HG03442 (cell line): Measurements from ENCODE around the gene CCDC74A.
"Not testable (repeated sequence)": the region's sequence is repeated elsewhere in the genome, so short reads cannot be mapped to it uniquely, and the experiment has no call there.

Experiments used
- ATAC-seq: cut with Tn5 transposase; IDR thresholded peaks from one replicate; pipeline ENCODE4 v1.9.1; 2021; ENCODE audit warnings: mild to moderate bottlenecking, moderate library complexity; ENCODE audit not compliant: unreplicated experiment

CCDC74A gene

DNA sequence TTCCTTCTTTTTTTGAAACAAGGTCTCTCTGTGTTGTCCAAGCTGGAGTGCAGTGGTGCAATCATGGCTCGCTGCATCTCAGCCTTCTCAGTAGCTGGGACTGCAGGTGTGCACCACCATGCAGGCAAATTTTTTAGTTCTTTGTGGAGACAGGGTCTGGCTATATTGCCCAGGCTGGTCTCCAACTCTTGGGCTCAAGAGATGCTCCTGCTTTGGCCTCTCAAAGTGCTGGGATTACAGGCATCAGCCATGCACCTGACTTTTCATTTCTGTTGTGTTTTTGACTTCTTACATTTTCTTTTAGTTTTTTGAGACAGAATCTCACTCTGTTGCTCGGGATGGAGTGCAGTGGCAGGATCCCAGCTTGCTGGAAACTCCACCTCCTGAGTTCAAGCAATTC, 2.4 kb upstream of the CCDC74A start:
- not testable (repeated sequence) for ATAC-seq

DNA sequence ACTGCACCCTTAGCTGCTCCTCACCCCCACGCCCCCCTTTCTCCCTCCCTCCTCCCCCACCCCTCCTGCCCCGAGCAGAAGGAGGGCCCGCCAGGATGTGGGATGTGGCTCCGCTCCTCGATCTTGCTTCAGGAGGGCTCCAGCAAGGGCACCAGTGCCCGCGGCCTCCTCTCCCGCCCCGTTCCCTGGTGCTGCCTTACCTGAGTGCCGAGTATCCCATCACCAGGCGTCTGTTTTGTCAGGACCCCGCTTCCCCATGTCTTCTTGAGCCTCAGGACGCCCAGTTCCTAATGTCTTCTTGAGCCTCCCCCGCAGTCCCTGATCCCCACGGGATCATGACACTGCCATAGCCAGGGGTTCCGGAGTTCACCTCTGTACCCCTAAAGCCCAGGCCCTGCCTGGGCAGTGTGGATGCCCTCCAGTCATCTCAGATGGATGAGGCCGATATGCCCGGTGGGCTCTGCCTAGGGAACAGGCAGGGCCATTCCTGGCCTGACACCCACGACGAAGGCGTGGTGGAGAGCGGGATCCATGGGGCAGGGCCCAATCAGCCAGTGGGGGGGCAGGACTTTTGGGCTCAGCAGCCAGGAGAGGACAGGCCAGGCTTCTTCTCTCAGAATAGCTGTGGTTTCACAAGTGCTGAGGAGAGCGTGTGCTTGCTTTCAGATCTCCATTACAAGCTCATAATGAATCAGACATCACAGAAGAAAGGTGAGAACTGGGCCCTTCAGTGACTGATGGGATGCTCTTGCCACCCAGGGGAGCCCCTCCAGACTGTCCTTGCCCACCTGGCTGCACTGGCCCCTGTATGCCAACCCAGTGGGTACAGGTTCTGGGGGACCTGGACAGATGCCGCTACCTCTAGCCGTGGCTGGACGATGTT, 1.5 kb downstream of the CCDC74A start:
- peak; percentile 67 for ATAC-seq

- not testable (repeated sequence) for ATAC-seq
These were observed 2.3 kb downstream of the CCDC74A start for GRCh38 chr2:131529864-131530445.

- not testable (repeated sequence) for ATAC-seq
These were observed 3.1 kb downstream of the CCDC74A start for GRCh38 chr2:131530626-131531344.

GRCh38 chr2:131531547-131532185, 4.0 kb downstream of the CCDC74A start:
- ATAC-seq = not testable (repeated sequence)

GRCh38 chr2:131532723-131533608, 5.3 kb downstream of the CCDC74A start:
- not testable (repeated sequence) for ATAC-seq

- ATAC-seq = not testable (repeated sequence)
These were observed 6.1 kb downstream of the CCDC74A start for GRCh38 chr2:131533609-131534316.

- ATAC-seq = not testable (repeated sequence)
These were observed 6.6 kb downstream of the CCDC74A start for GRCh38 chr2:131534317-131534672.

DNA sequence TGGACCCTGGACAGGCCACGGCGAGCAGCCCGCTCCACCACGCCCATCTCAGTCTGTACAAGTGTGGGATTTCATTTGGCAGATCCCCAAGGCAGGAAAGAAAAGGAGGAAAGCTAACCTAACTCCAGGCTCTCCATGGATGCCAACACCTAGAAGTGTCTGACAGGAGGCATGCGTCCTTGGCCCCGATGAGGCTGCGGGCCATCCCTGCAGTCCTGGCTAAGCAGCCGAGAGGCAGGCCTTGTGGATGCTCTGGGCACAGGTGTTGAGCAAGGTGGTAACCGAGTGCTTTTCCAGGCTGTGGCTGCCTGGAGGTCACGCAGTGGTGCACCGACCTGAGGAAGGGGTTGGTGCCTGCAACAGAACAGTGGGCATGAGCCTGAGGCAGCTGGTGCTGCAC, 7.3 kb downstream of the CCDC74A start:
- ATAC-seq = not testable (repeated sequence)

GRCh38 chr2:131535526-131535925, 7.8 kb downstream of the CCDC74A start:
- ATAC-seq = no peak

DNA sequence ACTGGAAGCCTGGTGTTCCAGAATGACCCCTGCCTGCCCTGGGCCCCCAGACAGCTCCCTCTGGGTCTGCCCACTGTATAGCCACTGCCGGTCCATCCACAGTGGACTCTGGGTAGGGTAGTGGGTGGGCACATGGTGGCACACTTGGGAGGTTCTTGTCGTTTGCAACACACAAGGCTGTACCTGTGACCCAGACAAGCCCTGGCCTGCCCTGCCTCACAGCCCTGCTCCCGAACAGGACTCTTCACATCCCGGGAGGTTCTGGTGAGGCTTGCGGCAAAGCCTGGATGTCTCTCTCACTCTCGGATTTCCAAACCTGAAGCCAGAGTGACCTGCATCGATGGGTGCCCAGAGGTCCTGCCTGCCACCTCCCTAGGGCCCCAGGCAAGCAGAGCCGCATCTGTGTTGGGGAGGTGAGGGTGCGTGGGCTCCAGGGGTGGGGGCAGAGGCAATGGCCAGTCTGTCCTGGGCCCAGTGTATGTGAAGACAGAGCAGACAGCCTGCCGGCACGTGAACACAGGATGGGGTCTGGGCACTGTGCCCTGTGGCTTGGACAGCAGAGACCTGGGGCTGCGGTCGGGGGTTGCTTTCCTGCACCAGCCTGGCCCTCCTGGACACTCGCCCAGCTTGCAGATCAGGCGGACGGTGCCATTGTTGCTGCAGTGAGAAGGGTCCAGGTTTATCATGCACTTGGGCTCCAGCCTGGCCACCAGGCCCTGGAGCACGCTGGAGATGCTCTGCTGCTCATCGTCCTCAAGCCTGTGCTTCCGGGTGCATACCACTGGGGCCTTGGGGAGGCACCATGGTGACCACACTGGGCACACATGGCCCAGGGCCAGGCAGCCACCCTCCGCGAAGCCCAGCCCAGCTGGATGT, 8.5 kb downstream of the CCDC74A start:
- ATAC-seq = not testable (repeated sequence)

DNA sequence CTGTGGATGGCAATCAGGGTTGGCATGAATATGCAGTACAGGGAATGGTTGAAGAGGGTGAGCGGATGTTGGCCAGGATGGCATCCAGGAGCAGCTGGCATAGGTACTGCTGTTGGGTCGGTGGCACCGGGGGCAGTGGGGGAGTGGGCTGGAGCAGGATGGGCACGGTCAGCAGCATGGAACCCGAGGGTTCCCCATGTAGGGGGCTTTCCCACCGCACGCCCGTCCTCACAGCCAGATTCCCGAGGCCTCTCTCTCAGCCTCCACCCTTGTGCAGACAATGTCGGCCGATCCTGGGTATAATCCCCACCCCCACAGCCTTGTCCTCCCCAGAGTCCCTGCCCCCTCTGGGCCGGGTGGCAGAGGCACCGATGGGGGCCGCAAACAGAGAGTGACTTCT, 9.2 kb downstream of the CCDC74A start:
- ATAC-seq = not testable (repeated sequence)

- not testable (repeated sequence) for ATAC-seq
These were observed 11.2 kb downstream of the CCDC74A start for GRCh38 chr2:131538856-131539255.

GRCh38 chr2:131542438-131543384, 15.0 kb downstream of the CCDC74A start:
- no peak for ATAC-seq

- ATAC-seq = no peak
These were observed 15.8 kb downstream of the CCDC74A start for GRCh38 chr2:131543385-131543891.

- not testable (repeated sequence) for ATAC-seq
These were observed 16.5 kb downstream of the CCDC74A start for GRCh38 chr2:131544006-131544812.
